NCI-H2029 treated with DMSO at 0.1 percent for 48 hours (cell line): Measurements from ENCODE around the gene CAPN3.

Source experiments
- DNase-seq: peaks from one replicate; lab custom pipeline; 2025; lab: John Stamatoyannopoulos, UW

The CAPN3 gene

DNA sequence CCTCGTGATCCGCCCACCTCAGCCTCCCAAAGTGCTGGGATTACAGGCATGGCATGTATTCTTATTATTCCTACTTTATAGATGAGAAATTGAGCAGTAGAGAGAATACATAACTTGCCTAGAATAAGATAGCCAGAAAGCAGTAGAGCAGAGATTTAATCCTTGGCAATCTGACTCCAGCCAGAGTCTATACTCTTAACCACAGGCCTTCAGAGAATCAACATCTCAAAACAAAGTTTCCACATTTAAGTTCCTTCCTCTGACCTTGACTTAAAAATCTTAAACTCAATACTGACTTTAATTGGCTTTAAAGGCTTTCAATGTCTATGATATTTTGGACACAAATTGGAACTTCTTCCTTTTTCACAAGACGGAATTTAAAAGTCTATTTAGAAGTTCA is 94.5 kb downstream of the CAPN3 start:
- DNase-seq = no peak

DNA sequence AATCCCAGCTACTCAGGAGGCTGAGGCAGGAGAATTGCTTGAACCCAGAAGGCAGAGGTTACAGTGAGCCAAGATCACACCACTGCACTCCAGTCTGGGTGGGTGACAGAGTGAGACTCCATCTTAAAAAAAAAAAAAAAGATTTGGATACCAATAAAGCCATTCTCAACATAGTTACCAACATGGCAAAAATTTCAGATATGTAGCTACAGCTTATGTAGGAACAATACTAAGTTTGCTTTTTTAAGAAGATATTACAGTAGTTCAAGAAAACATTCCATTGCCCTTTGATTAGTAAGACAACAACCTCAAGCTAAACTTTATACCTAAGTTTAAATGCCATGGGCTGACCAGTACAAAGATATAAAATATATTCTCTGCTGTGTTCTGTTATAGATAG is 97.2 kb downstream of the CAPN3 start:
- DNase-seq = no peak

DNA sequence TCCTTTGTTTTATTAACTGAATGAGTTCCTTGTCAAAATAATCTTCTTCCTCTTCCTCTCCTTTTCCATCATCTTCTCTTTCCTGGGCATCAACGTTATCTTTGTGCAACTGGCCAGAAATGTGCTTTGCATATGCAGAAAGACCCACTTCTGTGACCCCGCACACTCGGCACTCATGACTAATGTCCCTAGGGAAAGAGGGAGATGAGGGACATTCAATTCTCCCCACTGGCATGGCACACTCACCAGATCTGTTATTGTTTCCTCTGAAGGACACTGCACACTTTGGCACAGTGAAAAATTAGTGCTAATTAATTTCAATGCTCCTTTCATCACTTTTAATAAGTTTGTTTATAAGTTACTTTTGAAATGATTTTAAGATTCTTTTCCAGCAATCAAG is 97.7 kb downstream of the CAPN3 start:
- DNase-seq = no peak

DNA sequence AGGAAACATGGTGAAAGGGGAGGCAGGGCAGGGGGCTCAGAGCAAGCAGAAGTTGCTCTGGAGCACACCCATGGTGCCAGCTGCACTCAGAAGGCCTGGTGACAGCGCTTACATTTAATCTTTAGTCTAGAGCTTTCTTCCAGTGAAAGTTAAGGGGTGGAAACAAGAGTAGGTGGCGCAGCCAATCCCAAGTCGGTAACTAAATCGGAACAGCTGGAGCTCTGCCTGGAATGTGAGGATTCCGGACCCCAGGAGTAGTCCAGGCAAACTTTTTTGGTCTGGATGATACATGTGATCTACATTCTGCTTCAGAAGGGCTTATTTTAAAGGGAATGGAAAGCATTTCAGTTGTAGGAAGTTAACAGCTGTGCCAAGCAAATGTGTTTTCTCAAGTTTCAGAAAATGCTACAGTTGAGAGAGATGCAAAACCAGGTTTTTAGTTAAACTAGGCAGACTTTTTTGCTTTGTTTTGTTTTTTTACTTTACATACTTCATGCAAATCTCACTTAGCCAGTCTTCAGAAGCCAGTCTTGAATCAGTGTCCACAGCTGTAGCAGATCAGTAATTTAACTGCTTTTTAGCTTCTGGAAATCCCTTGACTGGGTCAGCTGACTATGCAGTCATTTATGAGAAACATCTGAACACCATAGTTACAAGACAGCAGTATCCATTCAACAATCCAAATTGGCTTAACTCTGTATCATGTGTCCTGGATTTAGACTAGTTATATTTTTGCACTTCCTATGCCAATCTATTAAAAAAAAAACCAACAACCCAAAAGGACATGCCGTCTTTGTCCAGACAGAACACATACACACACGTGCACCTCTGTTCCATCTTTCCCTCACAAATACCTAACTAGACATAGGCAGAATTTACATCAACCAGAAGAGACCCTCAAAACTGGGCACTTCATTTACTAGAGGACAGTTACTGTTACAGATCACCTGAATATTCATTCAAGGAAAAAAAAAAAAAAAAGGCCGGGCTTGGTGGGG is 98.4 kb downstream of the CAPN3 start:
- no peak for DNase-seq

DNA sequence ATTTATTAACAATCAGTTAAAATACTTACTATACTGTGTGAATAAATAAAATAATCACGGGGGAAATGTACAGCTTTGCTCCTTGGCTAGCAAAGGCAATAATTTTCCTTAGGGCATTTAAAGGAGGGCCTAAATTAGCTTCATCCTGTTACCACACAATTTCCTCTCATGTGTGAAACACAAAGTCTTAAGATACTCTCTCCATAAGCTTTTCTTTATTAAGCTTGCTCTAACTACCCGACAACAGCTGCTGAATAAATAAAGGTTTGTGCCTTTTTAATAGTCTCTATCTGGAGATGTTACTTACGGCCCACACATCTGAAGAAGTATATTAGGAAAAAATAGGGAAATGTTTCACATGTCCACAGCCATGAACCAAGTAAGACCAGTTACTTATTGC is 102.0 kb downstream of the CAPN3 start:
- DNase-seq = no peak
